Stimulated activated CD4-positive, alpha-beta T cell treated with anti-CD3 and anti-CD28 coated beads, TNF-alpha, amount 100 ng/mL, for 4 hours (primary cell): ENCODE data around the gene GNAI2.
"Not testable (repeated sequence)": the region's sequence is repeated elsewhere in the genome, so short reads cannot be mapped to it uniquely, and the experiment has no call there.

Experiments
- DNase-seq, 3 experiments: peaks; one replicate each; pipeline ENCODE4 v3.0.0-alpha.2; 2020; ENCODE audit warnings: low read depth in 3 of 3

GNAI2 gene

GRCh38 chr3:50245251-50245745, 9.3 kb downstream of the GNAI2 start:
- DNase-seq = no peak

GRCh38 chr3:50245831-50246516, 10.0 kb downstream of the GNAI2 start:
- peak; percentile 87 to 98 (median 94) for DNase-seq

DNA sequence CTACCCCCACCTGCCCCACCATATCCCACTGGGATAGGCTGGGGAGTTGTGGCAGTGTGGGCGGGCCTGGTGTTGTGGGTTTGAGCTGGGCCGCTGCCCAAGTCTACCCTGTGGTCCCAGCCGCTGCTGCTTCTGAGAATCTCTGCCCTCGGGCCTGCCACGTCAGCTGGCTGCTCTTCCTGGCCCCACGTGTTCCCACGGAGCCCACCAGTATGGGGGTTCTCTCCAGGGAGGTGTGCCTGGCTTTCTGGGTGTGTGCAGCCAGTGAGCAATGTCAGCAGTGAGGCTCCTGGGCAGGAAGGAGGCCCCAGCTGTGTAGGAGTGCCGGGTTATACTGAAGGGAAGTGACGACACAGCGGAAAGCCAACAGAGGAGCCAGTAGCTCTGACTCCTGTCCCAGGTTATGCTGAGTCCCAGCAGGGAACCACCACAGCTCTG, 10.5 kb downstream of the GNAI2 start:
- DNase-seq = peak; percentile 62 to 71 (median 70)

GRCh38 chr3:50248387-50248786, 12.4 kb downstream of the GNAI2 start:
- DNase-seq = no peak

DNA sequence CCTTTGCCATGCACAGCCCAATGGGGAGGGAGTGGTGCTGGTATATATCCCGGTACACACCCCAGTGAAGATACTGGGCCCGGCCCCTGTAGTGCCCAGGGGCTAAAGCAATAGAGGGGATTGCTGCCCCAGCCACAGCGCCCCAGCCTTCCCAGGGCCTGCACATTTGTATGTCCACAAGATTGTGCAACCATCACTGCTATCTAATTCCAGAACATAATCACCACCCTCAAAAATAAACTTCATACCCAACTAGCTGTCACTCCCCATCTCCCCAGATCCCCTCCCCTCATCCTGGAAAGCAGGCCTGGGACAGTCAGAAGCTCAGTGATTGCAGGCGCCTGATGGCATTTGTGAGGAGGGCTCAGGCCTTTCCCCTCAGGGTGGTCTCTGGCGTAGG, 13.5 kb downstream of the GNAI2 start:
- DNase-seq = no peak

GRCh38 chr3:50250514-50250913, 14.5 kb downstream of the GNAI2 start:
- DNase-seq = no peak

DNA sequence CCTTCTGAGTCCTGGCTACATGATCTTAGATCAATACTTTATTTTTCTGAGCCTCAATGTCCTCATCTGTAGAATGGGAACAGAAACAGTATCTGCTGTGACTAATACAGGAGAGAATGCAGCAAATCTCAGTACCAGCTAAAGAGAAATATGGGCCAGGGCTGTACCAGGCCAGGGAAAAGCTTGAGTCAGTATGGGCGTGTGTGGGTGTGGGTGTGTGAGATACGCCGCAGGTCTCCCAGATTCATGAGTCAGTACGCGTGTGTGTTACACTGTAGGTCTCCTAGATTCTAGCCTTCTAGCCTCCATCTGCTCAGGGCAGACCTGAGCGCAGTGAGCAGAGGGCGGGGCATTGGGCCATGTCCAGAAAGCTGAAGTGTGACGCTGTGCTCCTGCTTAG, 15.2 kb downstream of the GNAI2 start:
- peak in 1 of 3 experiments; percentile 32 for DNase-seq

DNA sequence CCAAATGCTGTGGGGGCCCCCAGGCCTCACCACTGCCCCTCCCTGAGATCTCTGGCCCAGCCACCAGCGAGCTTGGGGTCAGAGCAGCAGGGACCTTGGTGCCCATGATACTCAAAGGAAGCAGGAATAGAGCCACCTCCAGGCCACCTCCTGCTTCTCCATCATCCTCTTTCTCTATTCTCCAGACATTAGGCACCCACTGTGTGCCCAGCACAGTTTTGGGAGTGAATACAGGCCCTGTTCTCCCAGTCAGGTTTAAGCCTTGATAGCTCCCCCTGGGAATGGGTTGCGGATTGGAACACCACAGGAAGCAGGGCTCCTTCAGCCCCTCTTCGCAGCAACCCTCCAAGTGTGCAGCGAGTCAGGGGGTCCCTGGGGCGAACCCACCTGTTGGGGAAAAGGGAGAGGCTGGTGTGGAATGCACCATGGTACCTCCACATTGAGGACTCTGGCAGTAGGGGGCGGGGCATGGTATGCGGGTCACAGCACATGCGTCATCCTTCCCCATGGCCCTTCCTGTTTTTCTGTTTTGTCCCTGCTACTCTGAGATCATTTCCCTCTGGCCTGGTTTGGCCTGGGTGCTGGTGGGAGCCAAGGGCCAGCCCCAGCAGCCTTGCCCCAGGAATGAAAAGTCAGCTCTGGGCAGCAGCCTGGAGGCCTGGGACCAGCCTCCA, 18.7 kb downstream of the GNAI2 start:
- no peak for DNase-seq

- DNase-seq = no peak
These were observed 19.2 kb downstream of the GNAI2 start for GRCh38 chr3:50255251-50255615.

DNA sequence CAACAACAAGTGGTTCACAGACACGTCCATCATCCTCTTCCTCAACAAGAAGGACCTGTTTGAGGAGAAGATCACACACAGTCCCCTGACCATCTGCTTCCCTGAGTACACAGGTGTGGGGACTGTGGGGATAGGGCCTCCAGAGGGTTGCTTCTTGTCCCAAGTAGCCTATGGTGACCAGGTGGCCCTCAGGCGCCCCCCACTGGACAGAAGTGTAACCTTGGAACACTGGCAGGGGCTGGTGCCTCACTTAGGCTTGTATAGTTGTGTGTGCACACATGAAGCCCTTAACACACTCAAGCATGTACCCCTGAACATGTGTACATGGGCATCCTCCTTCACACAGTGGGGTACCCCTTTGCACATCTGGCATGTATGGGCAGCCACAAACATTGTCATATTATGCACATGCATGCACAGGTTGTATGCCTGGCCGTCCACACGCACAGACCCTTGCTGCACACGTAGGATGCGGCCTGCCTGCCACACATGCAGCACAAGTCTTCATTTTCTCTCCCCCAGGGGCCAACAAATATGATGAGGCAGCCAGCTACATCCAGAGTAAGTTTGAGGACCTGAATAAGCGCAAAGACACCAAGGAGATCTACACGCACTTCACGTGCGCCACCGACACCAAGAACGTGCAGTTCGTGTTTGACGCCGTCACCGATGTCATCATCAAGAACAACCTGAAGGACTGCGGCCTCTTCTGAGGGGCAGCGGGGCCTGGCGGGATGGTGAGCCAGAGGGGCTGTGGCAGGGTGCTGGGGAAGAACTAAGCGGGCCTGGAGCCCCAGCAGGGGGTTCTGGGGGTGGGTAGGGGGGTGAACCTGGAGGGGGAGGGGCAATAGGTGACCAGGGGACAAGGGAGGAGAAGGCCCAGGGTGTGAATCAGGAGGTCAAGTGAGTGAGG, 21.2 kb downstream of the GNAI2 start:
- DNase-seq = no peak

DNA sequence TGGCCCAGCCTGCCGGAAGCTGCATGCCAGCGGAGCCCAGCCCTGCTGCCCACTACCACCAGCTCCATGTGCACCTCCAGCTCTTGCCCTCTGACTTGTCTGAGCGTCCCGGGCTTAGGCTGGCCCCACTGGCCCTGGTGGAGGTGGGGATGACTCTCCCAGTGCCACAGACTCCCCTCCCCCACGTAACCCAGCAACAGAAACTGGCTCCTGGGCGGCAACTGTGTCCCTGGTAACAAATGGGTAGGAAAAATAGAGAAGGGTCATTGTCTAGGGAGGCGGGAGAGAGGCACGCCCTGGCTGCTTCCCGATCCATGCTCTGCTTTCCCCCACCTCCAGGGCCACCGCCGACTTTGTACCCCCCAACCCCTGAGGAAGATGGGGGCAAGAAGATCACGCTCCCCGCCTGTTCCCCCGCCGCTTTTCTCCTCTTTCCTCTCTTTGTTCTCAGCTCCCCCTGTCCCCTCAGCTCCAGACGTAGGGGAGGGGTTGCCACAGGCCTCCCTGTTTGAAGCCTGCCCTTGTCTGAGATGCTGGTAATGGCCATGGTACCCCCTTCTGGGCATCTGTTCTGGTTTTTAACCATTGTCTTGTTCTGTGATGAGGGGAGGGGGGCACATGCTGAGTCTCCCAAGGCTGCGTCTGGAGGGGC, 22.2 kb downstream of the GNAI2 start:
- no peak for DNase-seq

GRCh38 chr3:50258979-50259378, 23.0 kb downstream of the GNAI2 start:
- no peak for DNase-seq

- no peak for DNase-seq
These were observed 23.5 kb downstream of the GNAI2 start for GRCh38 chr3:50259432-50260026.

DNA sequence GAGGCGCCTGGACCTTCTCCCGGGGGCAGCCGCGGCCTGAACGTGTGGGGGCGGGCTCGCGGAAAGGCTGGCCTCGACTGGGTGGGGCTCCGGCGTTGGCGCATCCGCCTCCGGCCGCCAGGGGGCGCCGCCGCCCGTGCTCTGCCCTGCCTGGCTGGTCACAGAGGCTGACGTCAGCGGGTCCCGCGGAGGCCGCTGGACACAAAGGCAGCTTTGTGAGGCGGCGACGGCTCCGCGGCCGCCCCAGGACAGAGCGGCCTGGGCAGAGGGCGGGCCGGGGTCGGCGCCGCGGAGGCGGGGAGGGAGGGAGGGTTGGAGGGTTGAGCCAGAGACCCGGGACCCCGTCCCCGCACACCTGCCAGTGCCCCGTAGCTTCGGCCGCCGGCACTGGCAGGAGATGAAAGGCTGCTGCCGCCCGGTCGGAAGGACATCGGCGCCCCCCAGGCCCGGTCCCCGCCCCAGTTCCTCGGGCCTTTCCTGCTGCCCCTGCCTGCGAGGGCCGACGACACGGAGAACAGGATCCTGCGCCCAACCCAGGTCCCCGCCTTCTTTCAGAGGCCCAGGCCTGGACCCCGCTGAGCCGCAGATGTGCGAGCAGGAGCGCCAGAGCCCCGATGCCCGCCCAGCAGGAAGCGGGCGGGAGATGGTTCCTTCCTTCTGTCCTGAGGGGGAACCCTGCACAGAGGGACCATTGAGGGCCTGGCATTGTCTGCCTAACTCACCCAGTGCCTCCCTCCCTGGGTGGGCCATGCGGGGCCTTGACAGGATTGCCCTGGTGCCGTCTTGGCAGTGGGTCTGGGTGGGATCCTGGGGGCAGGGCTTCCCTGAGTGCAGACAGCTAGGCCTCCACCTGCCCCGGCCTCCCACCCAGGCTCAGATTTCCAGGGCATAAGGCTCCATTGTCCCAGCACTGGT, 24.3 kb downstream of the GNAI2 start:
- DNase-seq = peak; percentile 55 to 76 (median 69)

DNA sequence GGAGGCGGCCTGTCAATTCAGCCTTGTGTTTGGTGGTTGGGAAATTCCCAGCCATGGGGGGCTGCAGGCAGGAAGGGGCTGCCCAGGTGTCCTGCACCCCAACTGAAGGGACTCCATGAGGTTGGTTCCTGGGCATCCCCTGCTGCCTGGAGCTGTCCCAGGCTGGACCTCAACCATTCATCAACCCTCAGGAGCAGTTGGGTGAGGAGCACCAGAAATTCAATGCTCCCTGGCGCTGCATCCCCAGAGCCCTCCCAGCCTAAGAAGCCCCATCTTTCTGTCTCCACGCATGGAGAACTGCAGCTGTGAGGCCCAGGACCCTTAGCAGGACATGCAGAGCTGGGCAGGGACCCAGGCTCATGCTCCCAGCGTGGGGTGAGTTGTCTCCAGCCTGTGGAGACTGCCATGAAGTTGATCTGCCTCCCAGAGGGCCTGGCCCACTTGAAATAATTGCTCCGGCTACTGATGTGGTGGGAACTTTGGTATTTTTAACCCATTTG, 25.0 kb downstream of the GNAI2 start:
- no peak for DNase-seq

GRCh38 chr3:50261505-50261904, 25.5 kb downstream of the GNAI2 start:
- DNase-seq = no peak

- DNase-seq = not testable (repeated sequence)
These were observed 26.2 kb downstream of the GNAI2 start for GRCh38 chr3:50262200-50262599.

GRCh38 chr3:50262778-50263177, 26.8 kb downstream of the GNAI2 start:
- no peak for DNase-seq

DNA sequence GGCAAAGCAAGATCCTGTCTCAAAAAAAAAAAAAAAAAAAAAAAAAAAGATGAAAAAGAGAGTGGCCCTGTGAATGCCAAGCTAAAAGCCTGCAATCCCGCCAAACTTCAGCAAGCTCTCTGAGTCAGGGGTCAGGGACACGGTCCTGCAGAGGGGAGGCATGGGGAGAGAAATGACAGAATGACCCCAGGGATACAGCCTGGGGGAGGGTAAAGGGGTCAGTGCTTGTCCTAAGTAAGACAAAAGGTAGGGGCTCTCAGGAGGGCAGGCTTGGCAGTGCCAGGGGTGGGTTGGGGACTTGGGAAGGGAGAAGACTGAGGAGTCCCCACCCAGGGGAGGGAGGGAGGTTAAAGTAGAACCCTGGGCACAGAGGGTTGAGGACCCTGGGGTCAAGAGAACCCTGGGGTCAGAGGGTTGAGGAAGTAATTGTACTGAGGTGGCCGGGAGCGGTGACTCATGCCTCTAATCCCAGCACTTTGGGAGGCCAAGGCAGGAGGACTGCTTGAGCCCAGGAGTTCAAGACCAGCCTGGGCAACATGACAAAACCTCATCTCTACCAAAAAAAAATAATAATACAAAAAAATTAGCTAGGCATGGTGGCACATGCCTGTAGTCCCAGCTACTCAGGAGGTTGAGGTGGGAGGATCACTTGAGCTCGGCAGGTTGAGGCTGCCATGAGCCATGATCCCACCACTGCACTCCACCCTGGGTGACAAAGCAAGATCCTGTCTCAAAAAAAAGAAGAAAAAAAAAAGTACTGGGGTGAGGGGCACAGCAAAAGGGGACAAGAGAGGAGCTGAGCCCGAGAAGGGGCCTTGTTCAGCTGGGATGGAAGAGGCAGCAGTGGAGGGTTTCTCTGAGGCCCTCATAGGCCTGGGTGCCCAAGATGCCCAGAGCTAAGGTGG, 27.7 kb downstream of the GNAI2 start:
- no peak for DNase-seq
